22Rv1 (cell line): ENCODE results near the gene NADSYN1.

Experiments
- ZFX ChIP-seq: fragments of 450-650 bp; IDR thresholded peaks from 2 replicates; pipeline ENCODE4 v1.6.1; 2017; ENCODE audit warnings: antibody characterized with exemption, borderline replicate concordance
- TF ChIP-seq, protein P1 (sequence below): fragments of 450-650 bp; IDR thresholded peaks from 2 replicates; pipeline ENCODE4 v1.5.1; 2017; ENCODE audit warnings: mild to moderate bottlenecking

- TF ChIP-seq, protein P1, sequence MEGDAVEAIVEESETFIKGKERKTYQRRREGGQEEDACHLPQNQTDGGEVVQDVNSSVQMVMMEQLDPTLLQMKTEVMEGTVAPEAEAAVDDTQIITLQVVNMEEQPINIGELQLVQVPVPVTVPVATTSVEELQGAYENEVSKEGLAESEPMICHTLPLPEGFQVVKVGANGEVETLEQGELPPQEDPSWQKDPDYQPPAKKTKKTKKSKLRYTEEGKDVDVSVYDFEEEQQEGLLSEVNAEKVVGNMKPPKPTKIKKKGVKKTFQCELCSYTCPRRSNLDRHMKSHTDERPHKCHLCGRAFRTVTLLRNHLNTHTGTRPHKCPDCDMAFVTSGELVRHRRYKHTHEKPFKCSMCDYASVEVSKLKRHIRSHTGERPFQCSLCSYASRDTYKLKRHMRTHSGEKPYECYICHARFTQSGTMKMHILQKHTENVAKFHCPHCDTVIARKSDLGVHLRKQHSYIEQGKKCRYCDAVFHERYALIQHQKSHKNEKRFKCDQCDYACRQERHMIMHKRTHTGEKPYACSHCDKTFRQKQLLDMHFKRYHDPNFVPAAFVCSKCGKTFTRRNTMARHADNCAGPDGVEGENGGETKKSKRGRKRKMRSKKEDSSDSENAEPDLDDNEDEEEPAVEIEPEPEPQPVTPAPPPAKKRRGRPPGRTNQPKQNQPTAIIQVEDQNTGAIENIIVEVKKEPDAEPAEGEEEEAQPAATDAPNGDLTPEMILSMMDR: no peak
- no peak for TF ChIP-seq ZFX
Observed at GRCh38 chr11:71490044-71490730, 37.2 kb downstream of the NADSYN1 start.
